Esophagus mucosa (tissue), 1 donor: ENCODE data around the gene ZNF407. TPM values are rescaled to one million over a fixed set of nuclear protein-coding genes. Genes with fewer than 3 reads are reported as not detected.

Experiments
- ATAC-seq: fragments of 200-7000 bp; cut with Tn5 transposase; one replicate; pipeline ENCODE4 v1.9.1; 2020
- total RNA-seq: library from RNA; stranded (reverse); gene quantifications from one replicate; pipeline ENCODE4 v1.2.4, GENCODE V29; 2023
- donor health status: DM: yes; HTN: yes; CAD: no.

The ZNF407 gene
- total RNA-seq, 1 donor from 2014 or later = 6.3 TPM

DNA sequence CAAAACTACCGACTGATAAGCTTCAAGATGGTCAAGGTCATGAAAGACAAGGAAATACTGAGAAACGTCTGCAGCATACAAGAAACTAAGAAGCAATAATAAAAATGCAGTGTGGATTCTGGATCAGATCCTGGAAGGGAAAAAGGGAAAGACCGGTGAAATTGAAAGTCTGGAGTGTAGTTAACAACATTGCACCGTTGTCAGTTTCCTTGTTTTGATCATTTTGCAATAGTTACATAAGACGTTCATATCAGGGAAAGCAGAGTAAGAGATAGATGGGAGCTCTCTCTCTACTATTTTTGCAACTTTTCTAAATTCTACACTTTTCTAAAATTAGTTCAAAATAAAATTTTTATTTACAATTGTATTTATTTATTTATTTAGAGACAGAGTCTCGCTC is 15.0 kb upstream of the ZNF407 start:
- ATAC-seq = no peak

DNA sequence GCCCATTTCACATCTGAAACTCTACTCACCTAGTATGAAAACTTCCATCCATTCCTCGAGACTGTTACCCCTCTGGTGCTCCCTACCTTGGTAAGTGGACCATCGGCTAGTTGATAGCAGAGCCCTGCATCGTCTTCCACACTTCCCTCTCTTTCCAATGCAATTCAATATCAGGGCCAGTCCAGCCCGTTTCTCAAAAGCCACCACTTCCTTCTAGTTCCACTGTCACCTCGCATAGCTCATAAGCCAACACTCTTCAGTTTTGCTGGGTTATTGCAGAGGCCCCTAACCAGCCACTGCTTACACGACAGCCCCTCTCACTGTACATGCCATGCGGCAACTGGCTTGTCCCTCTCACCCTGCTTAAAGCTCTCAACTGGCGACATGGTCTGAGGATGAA is 10.2 kb upstream of the ZNF407 start:
- no peak for ATAC-seq

DNA sequence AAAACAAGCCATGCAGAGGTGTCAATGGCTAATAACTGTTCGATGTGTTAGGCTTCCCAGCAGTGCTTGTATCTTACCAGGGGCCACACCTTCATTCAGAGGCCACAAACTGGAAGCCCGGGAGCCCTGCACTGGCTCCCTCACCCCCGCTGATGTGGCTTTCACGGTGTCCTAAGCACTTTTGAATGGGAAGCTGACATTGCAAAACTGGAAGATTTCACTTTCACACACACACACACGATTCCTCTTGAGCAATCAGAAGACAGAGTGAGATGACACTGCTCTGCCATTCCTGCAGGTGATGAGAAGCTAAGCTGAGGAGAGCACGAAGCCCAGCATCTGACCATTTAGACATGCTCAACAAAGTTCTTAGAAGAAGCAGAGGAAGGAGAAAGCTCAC is 8.6 kb upstream of the ZNF407 start:
- peak; percentile 26 for ATAC-seq

DNA sequence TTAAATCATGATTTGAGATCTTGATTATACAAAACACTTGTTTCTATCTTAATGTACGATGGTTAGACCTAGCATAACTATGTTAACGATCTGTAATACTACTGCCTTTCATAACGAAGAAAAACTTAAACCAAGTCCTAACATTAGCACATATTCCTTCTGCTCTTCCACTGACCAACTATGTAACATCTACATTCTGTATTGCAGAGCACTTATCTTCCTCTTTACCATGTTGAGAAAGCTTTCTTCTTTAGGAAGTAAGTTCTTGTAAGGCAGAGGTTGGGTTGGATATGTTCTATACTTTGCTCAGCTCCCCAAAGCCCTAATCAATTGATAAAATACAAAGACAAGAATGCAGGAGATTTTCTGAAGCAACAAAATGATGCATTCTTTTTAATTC is 7.9 kb upstream of the ZNF407 start:
- ATAC-seq = no peak

DNA sequence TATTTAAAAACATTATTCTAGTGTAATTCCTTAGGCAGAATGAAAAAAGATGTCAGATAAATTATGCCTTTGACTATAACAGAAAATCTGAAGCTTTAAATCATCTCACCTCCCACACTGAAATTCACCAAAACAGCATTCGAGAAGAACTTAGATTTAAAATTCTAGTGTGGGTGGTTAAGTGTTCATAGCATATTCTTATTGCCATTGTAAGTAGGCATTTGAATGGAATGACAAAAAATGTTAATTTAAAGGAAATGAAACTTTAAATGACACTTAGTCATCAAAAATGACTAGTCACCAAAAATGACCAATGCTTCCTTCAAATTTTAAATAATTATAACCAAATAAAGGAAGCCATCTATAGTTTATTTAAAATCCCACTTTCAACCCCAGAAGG is 7.0 kb upstream of the ZNF407 start:
- ATAC-seq = no peak

DNA sequence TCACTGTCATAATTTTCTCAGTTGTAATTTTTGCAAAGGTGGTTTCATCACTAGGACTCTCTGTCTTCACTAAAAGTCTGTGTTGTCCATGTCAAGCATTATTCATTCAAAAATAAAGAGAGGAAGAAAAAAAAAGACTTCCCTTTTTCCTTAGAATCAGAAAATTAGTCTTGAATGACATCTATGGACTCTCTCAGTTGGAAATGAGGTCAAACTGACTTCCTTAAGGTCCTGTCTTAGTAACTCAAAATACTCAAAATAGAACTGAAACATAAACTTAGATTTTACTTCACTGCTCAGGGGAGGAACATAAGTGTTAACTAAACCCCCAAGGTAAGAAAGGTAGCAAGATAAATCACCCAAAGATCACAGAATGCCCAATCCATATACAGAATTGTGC is 2.2 kb upstream of the ZNF407 start:
- ATAC-seq = no peak

DNA sequence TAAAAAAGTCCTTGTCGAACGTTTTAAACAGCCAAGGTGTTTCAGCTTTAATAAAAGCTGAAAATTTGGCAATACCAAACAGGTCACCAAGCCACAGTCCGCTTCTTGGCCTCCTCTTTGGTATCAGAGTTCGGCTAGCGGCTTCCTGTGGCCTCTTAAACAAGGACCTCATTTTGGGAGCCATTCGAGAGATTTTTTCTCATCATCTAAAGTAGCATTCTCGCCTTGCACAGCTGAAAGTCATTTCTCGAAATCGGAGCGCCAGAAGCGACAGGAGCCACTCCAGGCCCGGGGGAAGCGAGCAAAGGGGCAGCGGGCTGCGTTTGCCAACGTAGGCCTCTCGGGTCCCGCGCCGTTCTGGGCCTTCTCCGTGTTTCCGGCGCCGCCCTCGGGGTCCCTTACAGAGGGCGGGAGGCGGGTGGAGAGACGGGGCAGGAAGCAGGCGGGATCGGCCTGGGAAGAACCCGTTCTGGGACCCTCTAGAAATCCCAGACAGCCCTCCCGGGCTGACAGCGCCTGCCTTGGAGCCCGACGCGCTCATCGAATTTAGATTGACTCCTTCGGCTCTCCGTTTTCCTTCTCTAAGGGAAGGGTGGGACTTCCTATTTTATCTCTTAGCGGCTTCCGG is 522 bp upstream of the ZNF407 start:
- peak; percentile 58 for ATAC-seq

DNA sequence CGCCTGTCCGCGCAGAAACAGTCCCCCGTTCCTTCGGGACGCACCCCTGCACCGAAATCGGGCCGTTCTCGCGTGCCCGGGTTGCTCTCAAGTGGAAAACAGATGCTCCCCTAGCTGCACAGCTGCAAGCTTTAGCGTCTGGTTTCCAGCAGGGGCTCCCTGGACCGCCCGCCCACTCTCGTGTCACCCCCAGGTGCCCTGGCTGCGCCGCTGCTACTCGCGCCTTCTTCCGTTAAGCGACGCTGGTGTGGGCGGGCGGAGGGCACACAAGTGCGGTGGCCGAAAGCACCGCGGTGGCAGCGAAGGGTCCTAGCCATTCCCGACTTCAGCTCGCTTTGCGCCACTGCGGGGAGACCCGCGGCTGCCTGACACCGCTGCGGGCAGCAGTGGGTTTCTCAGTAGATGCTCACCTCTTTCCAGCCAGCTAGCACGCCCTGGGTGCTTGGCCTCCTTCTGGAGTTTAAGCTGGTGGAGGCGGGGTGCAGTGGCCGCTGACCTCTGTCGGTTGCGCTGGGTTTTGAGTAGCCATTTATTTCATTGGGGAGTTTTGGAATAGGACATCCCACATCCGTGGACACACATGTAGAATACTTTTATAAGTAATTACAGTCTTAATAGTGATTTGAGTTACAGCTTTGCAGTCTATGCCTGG is 806 bp downstream of the ZNF407 start:
- ATAC-seq = peak; percentile 54

DNA sequence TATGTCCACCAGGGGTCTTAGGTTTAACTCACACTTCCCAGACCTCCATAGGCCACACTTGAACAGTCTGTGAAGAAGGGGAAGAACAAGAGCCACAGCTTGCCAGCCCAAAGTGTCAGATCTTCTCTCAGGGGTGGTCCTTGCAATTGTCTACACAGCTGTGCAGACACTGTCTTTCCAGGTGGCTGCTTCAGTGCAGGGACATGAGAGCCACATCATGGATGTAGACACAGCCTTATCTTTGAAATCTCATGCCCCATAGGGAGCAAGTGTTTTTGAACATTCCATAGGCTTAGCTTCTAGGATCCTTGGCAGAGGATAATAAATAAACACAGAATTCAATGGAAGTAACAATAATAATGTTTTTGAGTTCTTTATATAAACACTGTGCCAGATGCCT is 6.7 kb downstream of the ZNF407 start:
- ATAC-seq = no peak

DNA sequence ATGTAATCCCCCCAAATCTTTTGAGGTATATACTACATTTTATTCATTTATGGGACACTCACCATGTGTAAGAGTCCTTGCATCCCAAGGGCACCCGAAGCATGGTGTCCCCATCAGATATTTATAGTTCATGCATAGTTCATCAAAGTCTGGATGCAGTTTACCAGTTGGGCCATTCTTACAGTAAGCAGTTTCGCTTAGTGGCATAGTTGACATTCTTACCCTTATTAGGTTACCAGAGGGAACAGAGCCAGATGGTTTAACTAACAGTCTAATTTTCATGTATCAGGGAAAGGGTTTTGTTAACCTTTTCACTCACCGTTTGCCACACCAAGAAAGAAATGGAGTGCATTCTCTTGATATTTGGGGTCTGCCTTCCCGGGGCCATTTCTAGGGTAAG is 7.1 kb downstream of the ZNF407 start:
- ATAC-seq = no peak

DNA sequence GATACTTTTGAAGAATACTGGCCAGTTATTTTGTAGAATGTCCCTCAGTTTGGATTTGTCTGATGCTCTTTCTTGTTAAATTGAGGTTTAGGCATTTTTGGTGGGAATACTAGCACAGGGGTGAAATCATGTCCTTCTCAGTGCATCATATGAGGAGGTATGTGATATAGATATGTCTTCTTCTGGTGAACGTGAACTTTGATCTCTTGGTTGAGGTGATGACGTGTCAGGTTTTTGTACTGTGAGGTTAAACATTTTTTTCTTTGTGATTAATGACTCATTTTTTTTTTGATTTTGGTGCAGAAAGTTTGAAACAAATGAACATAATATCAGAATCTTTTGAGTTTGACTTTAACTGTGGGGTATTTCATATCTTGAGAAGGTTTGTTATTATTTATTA is 11.0 kb downstream of the ZNF407 start:
- no peak for ATAC-seq

DNA sequence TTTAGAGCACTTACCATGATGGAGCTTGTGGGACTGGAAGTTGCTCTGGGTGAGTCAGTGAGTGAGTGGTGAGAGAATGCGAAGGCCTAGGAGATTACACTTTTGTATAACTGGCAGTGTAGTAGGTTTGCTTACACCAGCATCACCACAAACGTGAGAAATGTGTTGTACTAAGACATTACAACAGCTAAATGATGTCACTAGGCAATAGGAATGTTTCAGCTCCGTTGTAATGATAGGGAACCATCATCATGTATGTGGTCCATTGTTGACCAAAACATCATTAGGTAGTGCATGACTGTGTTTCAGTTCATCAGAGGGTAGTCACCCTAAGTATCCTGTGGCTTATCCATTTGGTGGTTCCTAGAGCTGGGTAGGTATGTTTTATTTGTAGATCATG is 11.9 kb downstream of the ZNF407 start:
- ATAC-seq = no peak

DNA sequence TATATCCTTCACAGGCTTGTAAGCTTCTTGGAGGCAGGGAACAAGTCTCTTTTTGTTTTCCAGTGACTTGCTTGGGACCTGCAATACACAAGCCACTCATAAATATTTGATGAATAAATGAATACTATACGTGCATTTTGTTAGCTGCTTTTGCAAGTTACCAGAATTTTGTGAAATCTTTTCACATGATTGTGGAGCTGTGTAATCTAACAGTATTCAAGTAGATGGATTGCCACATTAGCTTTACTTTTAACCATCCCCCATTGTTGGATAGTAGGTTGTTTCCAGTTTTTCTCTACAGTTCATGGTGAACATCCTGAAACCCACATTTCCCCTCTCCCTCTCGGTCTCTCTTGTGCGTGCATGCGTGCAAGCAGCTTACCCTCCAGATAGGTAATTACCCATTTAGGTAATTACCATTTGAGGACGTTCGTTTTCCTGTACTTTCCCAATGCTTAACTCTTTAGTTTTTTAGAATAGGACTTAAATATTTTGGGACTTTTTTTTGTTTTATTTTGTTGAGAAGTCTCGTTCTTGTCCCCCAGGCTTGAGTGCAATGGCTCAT is 12.5 kb downstream of the ZNF407 start:
- no peak for ATAC-seq

DNA sequence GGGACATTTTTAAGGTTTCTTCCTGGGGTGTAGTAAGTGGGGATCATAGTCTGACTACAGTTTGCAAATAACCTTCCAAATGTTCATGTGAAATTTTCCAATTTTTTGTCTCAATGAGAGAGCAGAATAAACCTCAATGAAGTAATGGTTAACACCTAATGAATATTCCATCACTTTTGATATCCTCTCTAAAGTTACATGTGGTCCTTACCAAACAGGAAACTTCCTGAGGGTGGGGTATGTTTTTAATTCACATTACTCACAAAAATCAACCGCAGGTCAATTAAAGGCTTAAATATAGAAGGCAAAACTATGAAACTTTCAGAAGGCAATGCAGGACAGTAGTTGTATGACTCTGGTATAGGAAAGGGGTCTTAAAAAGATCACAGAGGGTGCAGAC is 13.2 kb downstream of the ZNF407 start:
- ATAC-seq = no peak

DNA sequence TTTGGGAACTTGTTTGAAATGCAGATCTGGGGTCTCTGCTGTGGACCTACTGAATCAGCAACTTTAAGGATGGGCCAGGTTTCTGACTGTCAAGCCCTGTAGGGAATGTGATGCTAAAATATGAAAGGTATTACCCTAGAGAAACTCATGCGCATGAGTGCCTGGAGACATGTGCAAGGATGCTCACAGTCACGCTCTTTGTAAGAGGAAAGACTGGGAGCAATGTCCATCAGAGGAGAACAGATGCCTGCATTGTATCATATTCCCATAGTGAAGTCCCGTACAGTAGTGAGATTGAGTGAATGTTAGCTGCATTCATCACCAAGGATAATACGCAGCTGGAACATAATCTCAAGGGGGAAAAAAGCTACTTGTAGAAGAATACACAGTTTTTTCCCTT is 14.1 kb downstream of the ZNF407 start:
- ATAC-seq = no peak

DNA sequence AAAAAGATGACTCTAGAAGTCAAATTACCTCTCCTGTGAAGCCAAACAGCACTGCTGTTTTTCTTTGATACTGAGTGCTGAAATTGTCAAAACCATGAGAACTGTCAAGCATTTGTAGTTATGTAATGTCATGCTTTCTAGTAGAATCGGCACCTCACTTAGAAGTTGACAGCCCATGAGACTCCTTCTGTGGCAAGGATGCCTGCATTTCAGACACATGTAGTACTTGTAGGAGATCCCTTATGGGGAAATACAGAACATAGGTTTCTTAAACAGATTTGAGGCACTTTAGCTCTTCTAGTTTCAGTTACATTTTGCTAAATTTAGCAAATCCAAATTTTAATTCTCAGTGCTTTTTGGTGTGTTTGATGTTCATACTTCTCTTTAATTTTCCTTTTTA is 15.7 kb downstream of the ZNF407 start:
- no peak for ATAC-seq

DNA sequence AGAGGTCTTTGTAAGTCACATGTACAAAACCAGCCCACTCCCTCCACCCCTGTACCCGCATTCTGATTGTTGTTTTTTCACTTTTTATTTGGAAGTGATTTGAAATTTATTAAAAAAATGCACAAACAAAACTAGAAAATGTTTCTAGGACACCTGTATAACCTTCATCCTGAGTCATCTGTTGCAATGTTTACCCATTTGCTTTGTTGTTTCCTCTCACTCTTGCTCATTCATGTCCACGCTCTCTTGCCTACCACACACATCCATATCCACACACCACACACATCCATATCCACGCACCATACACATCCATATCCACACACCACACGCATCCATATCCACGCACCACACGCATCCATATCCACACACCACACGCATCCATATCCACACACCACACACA is 18.8 kb downstream of the ZNF407 start:
- ATAC-seq = no peak

DNA sequence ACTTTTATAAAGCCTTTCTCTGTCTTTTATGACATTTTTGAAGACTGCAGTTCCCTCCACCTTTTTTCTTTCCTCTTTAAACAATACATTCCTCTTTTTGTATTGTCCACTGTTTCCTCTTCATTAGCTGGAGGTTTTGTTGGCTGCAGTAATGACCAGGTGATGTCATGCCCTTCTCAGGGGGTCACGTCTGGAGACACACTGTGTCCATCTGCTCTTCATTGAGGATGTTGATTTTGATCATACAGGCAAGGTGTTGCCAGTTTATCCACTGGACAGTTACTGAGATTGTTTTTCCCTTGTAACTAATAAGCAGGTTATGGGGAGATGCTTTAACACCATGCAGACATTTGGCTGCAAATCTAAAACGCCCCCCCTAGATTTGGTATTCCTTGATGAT is 19.8 kb downstream of the ZNF407 start:
- ATAC-seq = no peak

DNA sequence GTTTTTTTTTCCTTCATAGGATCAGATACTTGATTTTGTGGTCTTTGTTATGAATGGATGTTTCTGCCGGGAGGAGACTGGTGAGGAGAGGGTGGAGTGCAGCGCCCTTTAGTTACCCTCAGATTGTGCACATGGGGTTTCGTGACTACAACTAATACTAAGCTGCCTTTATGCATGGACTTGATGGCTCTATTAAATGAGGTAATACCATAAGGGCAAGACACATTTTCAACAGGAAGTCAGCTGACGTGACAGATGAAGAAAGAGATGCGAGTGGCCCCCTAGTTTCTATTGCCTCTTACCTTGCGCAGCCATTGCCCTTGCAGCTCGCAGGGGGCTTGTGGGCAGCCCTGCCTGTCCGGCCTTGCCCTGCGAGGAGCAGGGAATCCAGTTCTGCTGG is 24.4 kb downstream of the ZNF407 start:
- ATAC-seq = no peak

DNA sequence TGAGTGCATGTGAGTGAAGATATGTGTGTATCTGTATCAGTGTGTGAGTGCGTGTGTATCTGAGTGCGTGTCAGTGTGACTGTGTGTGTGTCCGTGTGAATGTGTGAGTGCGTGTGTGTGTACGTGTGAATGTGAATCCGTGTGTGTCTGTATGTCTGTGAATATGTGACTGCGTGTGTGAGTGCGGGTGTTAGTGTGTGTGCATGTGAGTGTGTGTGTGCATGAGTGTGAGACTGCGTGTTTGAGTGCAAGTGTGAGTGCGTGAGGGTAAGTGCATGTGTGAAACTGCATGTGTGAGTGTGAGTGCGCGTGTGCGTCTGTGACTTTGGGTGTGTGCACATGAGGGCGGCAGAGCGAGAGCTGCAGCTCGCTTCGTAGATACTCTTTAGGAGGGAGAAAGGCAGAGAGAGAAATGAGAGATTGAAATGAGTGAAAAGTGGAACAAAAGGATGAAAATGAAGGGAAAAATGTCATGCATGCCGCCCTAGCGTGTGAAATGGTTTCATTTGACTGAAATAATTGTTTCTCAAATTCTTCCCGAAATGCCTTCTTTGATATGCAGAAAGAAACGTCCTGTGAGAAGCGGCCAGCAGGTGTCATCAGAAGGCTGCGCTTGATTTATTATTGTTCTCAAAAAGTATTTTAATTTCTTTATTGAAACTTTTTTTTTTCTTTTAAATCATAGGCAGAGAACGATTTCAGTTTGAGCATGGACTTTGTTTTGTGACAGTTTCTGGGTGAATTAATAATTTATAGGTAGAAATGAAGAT is 25.6 kb downstream of the ZNF407 start:
- ATAC-seq = no peak

DNA sequence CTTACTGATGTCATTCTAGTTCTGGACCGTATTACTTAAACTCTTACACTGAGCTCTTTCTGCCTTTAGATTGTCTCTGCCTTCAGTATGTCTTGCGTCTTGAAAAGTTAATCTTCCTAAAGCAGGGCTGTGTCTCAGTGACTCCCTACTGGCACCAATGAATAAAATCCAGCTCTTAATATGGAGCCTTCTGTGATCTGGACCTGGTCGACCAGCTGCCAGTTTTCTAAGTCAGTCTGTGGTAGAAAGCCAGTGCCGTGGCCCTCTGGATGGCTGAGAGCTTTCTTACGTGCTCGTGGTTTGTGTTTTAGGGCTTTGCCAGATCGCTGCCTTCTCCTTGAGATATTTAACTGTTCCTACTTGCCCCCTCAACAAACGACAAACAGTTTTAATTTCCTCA is 26.8 kb downstream of the ZNF407 start:
- ATAC-seq = no peak

DNA sequence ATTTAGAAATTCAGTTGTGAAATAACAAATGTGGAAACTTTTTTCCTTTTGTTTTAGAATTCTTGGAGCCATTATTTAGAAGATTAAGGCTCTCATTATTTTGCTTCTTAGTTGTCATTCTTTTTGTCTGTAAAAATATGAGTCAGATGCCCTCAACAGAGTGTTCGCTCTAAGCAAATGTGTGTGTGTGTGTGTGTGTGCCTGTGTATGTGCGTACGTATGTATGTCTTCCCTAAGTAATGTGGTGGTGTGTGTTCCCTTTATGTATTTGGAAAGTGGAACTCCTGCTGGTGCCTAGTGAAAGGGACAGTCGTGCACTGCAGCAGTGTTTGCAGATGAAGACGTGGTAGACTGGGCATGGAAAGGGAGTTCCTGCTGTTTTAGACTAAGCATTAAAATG is 27.5 kb downstream of the ZNF407 start:
- ATAC-seq = no peak

DNA sequence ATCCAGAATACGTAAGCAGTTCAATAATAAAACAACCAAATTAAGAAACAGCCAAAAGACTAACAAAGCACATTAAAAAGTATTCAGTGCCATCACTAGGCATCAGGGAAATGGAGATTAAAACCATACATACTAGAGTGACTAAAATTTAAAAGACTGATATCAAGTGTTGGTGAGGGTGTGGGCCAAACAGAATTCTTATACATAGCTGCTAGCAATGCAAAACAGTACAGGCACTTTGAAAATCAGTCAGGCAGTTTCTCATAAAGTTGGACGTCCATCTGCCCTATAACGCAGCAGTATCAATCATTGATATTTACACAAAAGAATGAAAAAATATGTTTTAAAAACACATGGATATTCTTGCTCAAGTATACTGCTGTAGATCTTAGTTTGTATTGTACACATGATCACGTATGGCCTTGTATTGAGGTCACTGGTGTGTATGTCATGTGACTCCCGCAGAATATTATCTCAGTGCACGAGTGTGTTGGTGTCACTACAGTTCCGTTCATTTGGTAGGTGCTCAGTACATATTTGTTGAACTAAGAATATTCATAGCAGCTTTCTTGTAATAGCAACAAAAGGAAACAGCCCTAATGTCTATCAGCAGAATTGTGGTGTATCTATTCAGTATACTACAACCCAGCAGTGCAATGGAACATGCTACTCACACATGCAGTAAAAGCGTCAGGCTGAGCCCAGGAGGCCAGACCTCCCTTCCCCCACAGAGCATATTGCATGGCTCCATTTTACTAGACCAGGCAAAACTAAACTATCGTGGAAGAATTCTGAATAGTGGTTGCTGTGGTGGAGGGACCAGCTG is 28.6 kb downstream of the ZNF407 start:
- ATAC-seq = no peak
